ENCODE data around the gene ZNF383.
"Not testable (repeated sequence)": the region's sequence is repeated elsewhere in the genome, so short reads cannot be mapped to it uniquely, and the experiment has no call there.

ZNF383 gene

GRCh38 chr19:37292998-37293939 lies 75.3 kb downstream of the ZNF383 start:
- not testable (repeated sequence) for DNase-seq (ENCODE audit: low spot score)

GRCh38 chr19:37294246-37294645 lies 76.2 kb downstream of the ZNF383 start:
- DNase-seq (ENCODE audit: low spot score) = not testable (repeated sequence)
